ENCODE data around the gene MPZL3.

GRCh38 chr11:118215765-118216164, 36.4 kb downstream of the MPZL3 start:
- TF ChIP-seq CTCF (IDR thresholded peaks at IDR 0.05; ENCODE audit: low read depth, low read length) (no peak), EZH2phosphoT487 (IDR thresholded peaks at IDR 0.05; ENCODE audit: low read depth) (no peak)

Data from OCI-LY3 (cell line).